Activated CD4-positive, alpha-beta T cell treated with anti-CD3 and anti-CD28 coated beads, Interleukin-2, amount 10 ng/mL, durations not matched to agents 24 days and 14 days (primary cell): Measurements from ENCODE around the gene TF. TPM values are rescaled to one million over a fixed set of nuclear protein-coding genes. Genes with fewer than 3 reads are reported as not detected.
"Not testable (repeated sequence)": the region's sequence is repeated elsewhere in the genome, so short reads cannot be mapped to it uniquely, and the experiment has no call there.

Source experiments
- DNase-seq: peaks from one replicate; pipeline ENCODE4 v3.0.0; 2022
- H3K27ac Mint-ChIP-seq: one replicate; pipeline ENCODE4 v1.8.0; 2022; ENCODE audit warnings: mild to moderate bottlenecking, mixed read lengths
- H3K27me3 Mint-ChIP-seq: one replicate; pipeline ENCODE4 v1.8.0; 2022; ENCODE audit warnings: mixed read lengths
- H3K36me3 Mint-ChIP-seq: one replicate; pipeline ENCODE4 v1.8.0; 2022; ENCODE audit warnings: low read depth, mild to moderate bottlenecking, mixed read lengths
- H3K4me1 Mint-ChIP-seq: one replicate; pipeline ENCODE4 v1.8.0; 2021; ENCODE audit warnings: mixed read lengths
- H3K4me3 Mint-ChIP-seq: one replicate; pipeline ENCODE4 v1.8.0; 2022; ENCODE audit warnings: mild to moderate bottlenecking, moderate library complexity, mixed read lengths
- H3K9me3 Mint-ChIP-seq: one replicate; pipeline ENCODE4 v1.8.0; 2021; ENCODE audit warnings: mixed read lengths
- intact Hi-C: fragments of 100-400 bp; cut with micrococcal nuclease; formaldehyde crosslinking; loops from one replicate; pipeline ENCODE4 v1.15.1; 2023
- total RNA-seq: library from RNA; stranded (reverse); gene quantifications from 2 replicates; pipeline ENCODE4 v1.2.3, GENCODE V29; 2022

Gene TF
- total RNA-seq, 1 donor from 2014 or later, result 0.26 TPM

GRCh38 chr3:133765256-133765655, 19.1 kb downstream of the TF start:
- no peak overlapping the region for H3K4me3 Mint-ChIP-seq
- no peaks in the 10 kb centered on the region for H3K4me1 Mint-ChIP-seq
- H3K27ac Mint-ChIP-seq, result no peak overlapping the region
- DNase-seq, result no peak
- H3K9me3 Mint-ChIP-seq, result no peaks in the 10 kb centered on the region
- H3K27me3 Mint-ChIP-seq, result peaks cover 14% of the 10 kb centered on the region
- no peaks in the 10 kb centered on the region for H3K36me3 Mint-ChIP-seq
- intact Hi-C loops, result no loop called here

GRCh38 chr3:133767607-133768006, 21.4 kb downstream of the TF start:
- intact Hi-C loops, result no loop called here
- H3K36me3 Mint-ChIP-seq, result no peaks in the 10 kb centered on the region
- no peaks in the 10 kb centered on the region for H3K4me1 Mint-ChIP-seq
- no peak overlapping the region for H3K4me3 Mint-ChIP-seq
- DNase-seq, result no peak
- peaks cover 14% of the 10 kb centered on the region for H3K27me3 Mint-ChIP-seq
- H3K9me3 Mint-ChIP-seq, result no peaks in the 10 kb centered on the region
- no peak overlapping the region for H3K27ac Mint-ChIP-seq

- Mint-ChIP-seq H3K36me3 (no peaks in the 10 kb centered on the region), H3K9me3 (no peaks in the 10 kb centered on the region), H3K4me1 (no peaks in the 10 kb centered on the region), H3K27me3 (peaks cover 15% of the 10 kb centered on the region), H3K4me3 (no peak overlapping the region), H3K27ac (no peak overlapping the region)
- intact Hi-C loops, result no loop called here
- no peak for DNase-seq
These were observed 23.3 kb downstream of the TF start for GRCh38 chr3:133769536-133769935.

GRCh38 chr3:133773732-133774131, 27.5 kb downstream of the TF start:
- Mint-ChIP-seq H3K4me1 (no peaks in the 10 kb centered on the region), H3K9me3 (no peaks in the 10 kb centered on the region), H3K36me3 (no peaks in the 10 kb centered on the region)

GRCh38 chr3:133775309-133775708, 29.1 kb downstream of the TF start:
- H3K9me3 Mint-ChIP-seq, result no peaks in the 10 kb centered on the region
- no peak overlapping the region for H3K4me3 Mint-ChIP-seq
- H3K36me3 Mint-ChIP-seq, result no peaks in the 10 kb centered on the region
- DNase-seq, result no peak
- intact Hi-C loops, result no loop called here
- H3K4me1 Mint-ChIP-seq, result no peaks in the 10 kb centered on the region
- H3K27ac Mint-ChIP-seq, result no peak overlapping the region
- peaks cover 15% of the 10 kb centered on the region for H3K27me3 Mint-ChIP-seq

More at GRCh38 chr3:133773732-133774131, 27.5 kb downstream of the TF start:
- no peak for DNase-seq
- H3K4me3 Mint-ChIP-seq, result no peak overlapping the region
- intact Hi-C loops, result no loop called here
- H3K27me3 Mint-ChIP-seq, result peaks cover 5% of the 10 kb centered on the region
- no peak overlapping the region for H3K27ac Mint-ChIP-seq

GRCh38 chr3:133775835-133776234, 29.6 kb downstream of the TF start:
- Mint-ChIP-seq H3K36me3 (no peaks in the 10 kb centered on the region), H3K4me3 (no peak overlapping the region), H3K27me3 (peaks cover 15% of the 10 kb centered on the region), H3K4me1 (no peaks in the 10 kb centered on the region), H3K27ac (no peak overlapping the region), H3K9me3 (no peaks in the 10 kb centered on the region)
- DNase-seq, result no peak
- intact Hi-C loops, result no loop called here

GRCh38 chr3:133776794-133777438, 30.7 kb downstream of the TF start:
- no peak overlapping the region for H3K4me3 Mint-ChIP-seq
- H3K4me1 Mint-ChIP-seq, result no peaks in the 10 kb centered on the region
- intact Hi-C loops, result no loop called here
- H3K27me3 Mint-ChIP-seq, result peaks cover 17% of the 10 kb centered on the region
- H3K9me3 Mint-ChIP-seq, result no peaks in the 10 kb centered on the region
- DNase-seq, result no peak
- no peak overlapping the region for H3K27ac Mint-ChIP-seq
- no peaks in the 10 kb centered on the region for H3K36me3 Mint-ChIP-seq

GRCh38 chr3:133777807-133778568, 31.8 kb downstream of the TF start:
- Mint-ChIP-seq H3K4me3 (no peak overlapping the region), H3K36me3 (no peaks in the 10 kb centered on the region), H3K9me3 (no peaks in the 10 kb centered on the region), H3K27me3 (peaks cover 27% of the 10 kb centered on the region), H3K4me1 (no peaks in the 10 kb centered on the region), H3K27ac (no peak overlapping the region)
- DNase-seq, result no peak
- intact Hi-C loops, result no loop called here

- peaks cover 28% of the 10 kb centered on the region for H3K27me3 Mint-ChIP-seq
- no peak for DNase-seq
- H3K4me3 Mint-ChIP-seq, result no peak overlapping the region
- H3K4me1 Mint-ChIP-seq, result no peaks in the 10 kb centered on the region
- no peak overlapping the region for H3K27ac Mint-ChIP-seq
- no peaks in the 10 kb centered on the region for H3K9me3 Mint-ChIP-seq
- no peaks in the 10 kb centered on the region for H3K36me3 Mint-ChIP-seq
- intact Hi-C loops, result no loop called here
These were observed 33.5 kb downstream of the TF start for GRCh38 chr3:133779626-133780203.

GRCh38 chr3:133780756-133781155, 34.6 kb downstream of the TF start:
- DNase-seq, H3K4me3 Mint-ChIP-seq, H3K27ac Mint-ChIP-seq, intact Hi-C loops, H3K4me1 Mint-ChIP-seq, H3K9me3 Mint-ChIP-seq, H3K36me3 Mint-ChIP-seq: not testable (repeated sequence)
- H3K27me3 Mint-ChIP-seq, result peaks cover 28% of the 10 kb centered on the region

- Mint-ChIP-seq H3K4me1 (no peaks in the 10 kb centered on the region), H3K9me3 (no peaks in the 10 kb centered on the region), H3K27ac (no peak overlapping the region), H3K27me3 (peaks cover 33% of the 10 kb centered on the region), H3K36me3 (no peaks in the 10 kb centered on the region), H3K4me3 (no peak overlapping the region)
- no peak for DNase-seq
- intact Hi-C loops, result no loop called here
These were observed 35.4 kb downstream of the TF start for GRCh38 chr3:133781570-133781969.

GRCh38 chr3:133782454-133782853, 36.3 kb downstream of the TF start:
- Mint-ChIP-seq H3K9me3 (no peaks in the 10 kb centered on the region), H3K36me3 (no peaks in the 10 kb centered on the region), H3K4me3 (no peak overlapping the region), H3K27ac (no peak overlapping the region), H3K27me3 (peaks cover 34% of the 10 kb centered on the region), H3K4me1 (no peaks in the 10 kb centered on the region)
- intact Hi-C loops, result no loop called here
- no peak for DNase-seq

- intact Hi-C loops, result no loop called here
- no peak for DNase-seq
- H3K4me3 Mint-ChIP-seq, result no peak overlapping the region
- H3K27me3 Mint-ChIP-seq, result peaks cover 33% of the 10 kb centered on the region
- no peaks in the 10 kb centered on the region for H3K9me3 Mint-ChIP-seq
- no peaks in the 10 kb centered on the region for H3K4me1 Mint-ChIP-seq
- no peak overlapping the region for H3K27ac Mint-ChIP-seq
- H3K36me3 Mint-ChIP-seq, result no peaks in the 10 kb centered on the region
These were observed 37.6 kb downstream of the TF start for GRCh38 chr3:133783762-133784161.

- H3K9me3 Mint-ChIP-seq, result peaks cover 5% of the 10 kb centered on the region
- DNase-seq, result no peak
- H3K27me3 Mint-ChIP-seq, result peaks cover 15% of the 10 kb centered on the region
- no peak overlapping the region for H3K4me3 Mint-ChIP-seq
- no peak overlapping the region for H3K27ac Mint-ChIP-seq
- H3K36me3 Mint-ChIP-seq, result no peaks in the 10 kb centered on the region
- no peaks in the 10 kb centered on the region for H3K4me1 Mint-ChIP-seq
- intact Hi-C loops, result no loop called here
These were observed 41.8 kb downstream of the TF start for GRCh38 chr3:133788024-133788423.
